Mammary epithelial cell (primary cell): ENCODE data around the gene PABPN1L.

Source experiments
- CTCF ChIP-seq, 2 donors: IDR thresholded peaks in 1 of 2; conservative IDR thresholded peaks in 1 of 2; 2 replicates each; pipeline ENCODE4 v1.5.1; 2011 to 2012; ENCODE audit warnings: inconsistent platforms in 2 of 2, low read length in 2 of 2, mild to moderate bottlenecking in 2 of 2, control low read depth in 1 of 2, low read depth in 1 of 2; ENCODE audit not compliant: insufficient read depth in 1 of 2; ENCODE audit errors: extremely low read depth in 1 of 2
- EZH2 ChIP-seq: IDR thresholded peaks from 2 replicates; pipeline ENCODE4 v1.6.1; 2012; ENCODE audit warnings: low read length, inconsistent platforms, borderline replicate concordance

GRCh38 chr16:88853325-88853941, 13.0 kb downstream of the PABPN1L start:
- TF ChIP-seq CTCF (conservative IDR thresholded peaks at IDR 0.05 in 1 of 2, IDR thresholded peaks at IDR 0.05 in 1 of 2; ENCODE audit: extremely low read depth in 1 of 2, insufficient read depth in 1 of 2, low read depth in 1 of 2, low read length in 2 of 2) (no peak), EZH2 (no peak)
